Activated CD4-positive, alpha-beta T cell treated with anti-CD3 and anti-CD28 coated beads for 36 hours (primary cell): Measurements from ENCODE around the gene DSCAM. TPM values are rescaled to one million over a fixed set of nuclear protein-coding genes. Genes with fewer than 3 reads are reported as not detected.
"Not testable (repeated sequence)": the region's sequence is repeated elsewhere in the genome, so short reads cannot be mapped to it uniquely, and the experiment has no call there.

Source experiments
- ATAC-seq: fragments of 200-7000 bp; cut with Tn5 transposase; one replicate; pipeline ENCODE4 v1.10.0; 2021; ENCODE audit warnings: mild to moderate bottlenecking, moderate library complexity
- CTCF ChIA-PET: fragments of 350-600 bp; sonication (Branson Sonifier 250); formaldehyde crosslinking; loops from one replicate; lab custom pipeline; 2021; ENCODE audit warnings: antibody characterized with exemption; lab: Charles Lee
- POLR2A ChIA-PET: fragments of 350-600 bp; sonication (Branson Sonifier 250); formaldehyde crosslinking; loops from one replicate; lab custom pipeline; 2021; ENCODE audit warnings: antibody characterized with exemption, inconsistent platforms; lab: Charles Lee
- DNase-seq: peaks from one replicate; pipeline ENCODE4 v3.0.0-alpha.2; 2020
- H3K27ac Mint-ChIP-seq: one replicate; pipeline ENCODE4 v1.8.0; 2021; ENCODE audit warnings: mixed read lengths
- H3K27me3 Mint-ChIP-seq: one replicate; pipeline ENCODE4 v1.8.0; 2021; ENCODE audit warnings: mixed read lengths
- H3K36me3 Mint-ChIP-seq: one replicate; pipeline ENCODE4 v1.8.0; 2021; ENCODE audit warnings: low read depth, mixed read lengths
- H3K4me1 Mint-ChIP-seq: one replicate; pipeline ENCODE4 v1.8.0; 2021; ENCODE audit warnings: mixed read lengths
- H3K4me3 Mint-ChIP-seq: one replicate; pipeline ENCODE4 v1.8.0; 2021; ENCODE audit warnings: mild to moderate bottlenecking, moderate library complexity, mixed read lengths
- H3K9me3 Mint-ChIP-seq: one replicate; pipeline ENCODE4 v1.8.0; 2021; ENCODE audit warnings: low read depth, mixed read lengths
- intact Hi-C, 2 experiments: fragments of 100-400 bp; cut with DNase I in 1 of 2; cut with micrococcal nuclease in 1 of 2; formaldehyde crosslinking; loops; one replicate each; pipeline versions ENCODE4 v1.14.2 to v1.15.1; 2022 to 2024; cut with DNase I, micrococcal nuclease
- total RNA-seq, 2 experiments: library from RNA; stranded (reverse); gene quantifications; one replicate each; pipeline ENCODE4 v1.2.3, GENCODE V29; 2021

DSCAM gene
- total RNA-seq, 2 experiments from 2014 or later: not detected

GRCh38 chr21:40191616-40192015, 655.3 kb downstream of the DSCAM start:
- Mint-ChIP-seq H3K4me1 (no peaks in the 10 kb centered on the region), H3K36me3 (no peaks in the 10 kb centered on the region), H3K9me3 (peaks cover 7% of the 10 kb centered on the region), H3K27ac (no peak overlapping the region), H3K4me3 (no peak overlapping the region), H3K27me3 (no peaks in the 10 kb centered on the region)
- no peak for DNase-seq
- intact Hi-C loops: no loop called here
- ATAC-seq: no peak
- ChIA-PET POLR2A (no interaction called here), CTCF (interaction anchor here (0.6 kb wide), 1 partner anchor 264 kb away, joined by 3 read pairs; no protein-coding TSS in a partner anchor)

GRCh38 chr21:40191196-40191595, 655.8 kb downstream of the DSCAM start:
- ChIA-PET POLR2A (no interaction called here), CTCF (interaction anchor here (0.6 kb wide), 1 partner anchor 265 kb away, joined by 3 read pairs; no protein-coding TSS in a partner anchor)
- DNase-seq: no peak
- Mint-ChIP-seq H3K36me3 (no peaks in the 10 kb centered on the region), H3K27me3 (no peaks in the 10 kb centered on the region), H3K9me3 (peaks cover 7% of the 10 kb centered on the region), H3K4me3 (no peak overlapping the region), H3K4me1 (no peaks in the 10 kb centered on the region), H3K27ac (no peak overlapping the region)
- intact Hi-C loops: no loop called here
- no peak for ATAC-seq

GRCh38 chr21:40187946-40188654, 658.9 kb downstream of the DSCAM start:
- H3K4me3 Mint-ChIP-seq: no peak overlapping the region
- H3K27me3 Mint-ChIP-seq: no peaks in the 10 kb centered on the region
- H3K27ac Mint-ChIP-seq: no peak overlapping the region
- H3K36me3 Mint-ChIP-seq: no peaks in the 10 kb centered on the region
- DNase-seq: no peak
- H3K4me1 Mint-ChIP-seq: no peaks in the 10 kb centered on the region
- ChIA-PET CTCF (interaction anchor here (0.6 kb wide), 1 partner anchor 17 kb away, joined by 3 read pairs; no protein-coding TSS in a partner anchor), POLR2A (no interaction called here)
- peaks cover 11% of the 10 kb centered on the region for H3K9me3 Mint-ChIP-seq
- intact Hi-C loops: no loop called here
- ATAC-seq: no peak

GRCh38 chr21:40187244-40187643, 659.7 kb downstream of the DSCAM start:
- CTCF ChIA-PET: no interaction called here
- no peak overlapping the region for H3K4me3 Mint-ChIP-seq
- ATAC-seq: no peak

GRCh38 chr21:40186045-40186444, 660.9 kb downstream of the DSCAM start:
- CTCF ChIA-PET: no interaction called here
- ATAC-seq (no peak), DNase-seq (no peak)
- H3K9me3 Mint-ChIP-seq: peaks cover 13% of the 10 kb centered on the region
- H3K4me3 Mint-ChIP-seq: no peak overlapping the region
- H3K36me3 Mint-ChIP-seq: peaks cover 1% of the 10 kb centered on the region
- intact Hi-C loops: no loop called here
- no peak overlapping the region for H3K27ac Mint-ChIP-seq
- POLR2A ChIA-PET: no interaction called here
- no peaks in the 10 kb centered on the region for H3K4me1 Mint-ChIP-seq
- no peaks in the 10 kb centered on the region for H3K27me3 Mint-ChIP-seq

More at GRCh38 chr21:40187244-40187643, 659.7 kb downstream of the DSCAM start:
- POLR2A ChIA-PET: no interaction called here
- no peaks in the 10 kb centered on the region for H3K4me1 Mint-ChIP-seq
- H3K36me3 Mint-ChIP-seq: no peaks in the 10 kb centered on the region
- peaks cover 10% of the 10 kb centered on the region for H3K9me3 Mint-ChIP-seq
- intact Hi-C loops: no loop called here
- DNase-seq: no peak
- H3K27ac Mint-ChIP-seq: no peak overlapping the region
- H3K27me3 Mint-ChIP-seq: no peaks in the 10 kb centered on the region

- Mint-ChIP-seq H3K36me3 (peaks cover 1% of the 10 kb centered on the region), H3K4me3 (no peak overlapping the region), H3K9me3 (peaks cover 15% of the 10 kb centered on the region), H3K27me3 (no peaks in the 10 kb centered on the region), H3K27ac (no peak overlapping the region), H3K4me1 (no peaks in the 10 kb centered on the region)
- intact Hi-C loops: no loop called here
- ATAC-seq (no peak), DNase-seq (no peak)
- ChIA-PET CTCF (no interaction called here), POLR2A (no interaction called here)
Observed at GRCh38 chr21:40185208-40185607, 661.8 kb downstream of the DSCAM start.

- CTCF ChIA-PET, H3K27me3 Mint-ChIP-seq, POLR2A ChIA-PET, H3K36me3 Mint-ChIP-seq, H3K4me3 Mint-ChIP-seq, ATAC-seq, H3K4me1 Mint-ChIP-seq, intact Hi-C loops, H3K27ac Mint-ChIP-seq: not testable (repeated sequence)
- DNase-seq: peak; percentile 5
- H3K9me3 Mint-ChIP-seq: peaks cover 13% of the 10 kb centered on the region
Observed at GRCh38 chr21:40182491-40182890, 664.5 kb downstream of the DSCAM start.

GRCh38 chr21:40179166-40179565, 667.8 kb downstream of the DSCAM start:
- DNase-seq (no peak), ATAC-seq (no peak)
- no peaks in the 10 kb centered on the region for H3K4me1 Mint-ChIP-seq
- H3K27ac Mint-ChIP-seq: no peak overlapping the region
- ChIA-PET CTCF (no interaction called here), POLR2A (no interaction called here)
- peaks cover 7% of the 10 kb centered on the region for H3K27me3 Mint-ChIP-seq
- peaks cover 1% of the 10 kb centered on the region for H3K36me3 Mint-ChIP-seq
- no peak overlapping the region for H3K4me3 Mint-ChIP-seq
- intact Hi-C loops: no loop called here
- H3K9me3 Mint-ChIP-seq: peaks cover 13% of the 10 kb centered on the region

- intact Hi-C loops: no loop called here
- POLR2A ChIA-PET: no interaction called here
- CTCF ChIA-PET: no interaction called here
- Mint-ChIP-seq H3K4me1 (no peaks in the 10 kb centered on the region), H3K36me3 (peaks cover 1% of the 10 kb centered on the region), H3K9me3 (peaks cover 11% of the 10 kb centered on the region), H3K27ac (no peak overlapping the region), H3K27me3 (peaks cover 7% of the 10 kb centered on the region), H3K4me3 (no peak overlapping the region)
- DNase-seq (no peak), ATAC-seq (no peak)
Observed at GRCh38 chr21:40178726-40179125, 668.2 kb downstream of the DSCAM start.

- H3K27ac Mint-ChIP-seq: no peak overlapping the region
- peaks cover 9% of the 10 kb centered on the region for H3K27me3 Mint-ChIP-seq
- H3K9me3 Mint-ChIP-seq: peaks cover 9% of the 10 kb centered on the region
- DNase-seq (no peak), ATAC-seq (no peak)
- POLR2A ChIA-PET: no interaction called here
- H3K4me3 Mint-ChIP-seq: no peak overlapping the region
- no peaks in the 10 kb centered on the region for H3K4me1 Mint-ChIP-seq
- intact Hi-C loops: no loop called here
- CTCF ChIA-PET: no interaction called here
- peaks cover 1% of the 10 kb centered on the region for H3K36me3 Mint-ChIP-seq
Observed at GRCh38 chr21:40177979-40178378, 669.0 kb downstream of the DSCAM start.

GRCh38 chr21:40176724-40177123, 670.2 kb downstream of the DSCAM start:
- Mint-ChIP-seq H3K27ac (no peak overlapping the region), H3K27me3 (peaks cover 13% of the 10 kb centered on the region), H3K4me1 (no peaks in the 10 kb centered on the region), H3K9me3 (peaks cover 4% of the 10 kb centered on the region), H3K36me3 (no peaks in the 10 kb centered on the region), H3K4me3 (no peak overlapping the region)
- no peak for DNase-seq
- no peak for ATAC-seq
- ChIA-PET POLR2A (interaction anchor here (0.6 kb wide), 1 partner anchor 61 kb away, joined by 3 read pairs; no protein-coding TSS in a partner anchor), CTCF (no interaction called here)
- intact Hi-C loops: no loop called here

GRCh38 chr21:40173816-40174215, 673.1 kb downstream of the DSCAM start:
- Mint-ChIP-seq H3K9me3 (peaks cover 3% of the 10 kb centered on the region), H3K4me1 (no peaks in the 10 kb centered on the region), H3K27me3 (peaks cover 13% of the 10 kb centered on the region), H3K36me3 (no peaks in the 10 kb centered on the region), H3K27ac (no peak overlapping the region), H3K4me3 (no peak overlapping the region)
- ChIA-PET POLR2A (no interaction called here), CTCF (no interaction called here)
- no peak for ATAC-seq
- intact Hi-C loops: no loop called here
- DNase-seq: no peak
